Neural progenitor cell (in vitro differentiated cells): ENCODE measurements around the gene C20orf96.

Experiments used
- CTCF ChIP-seq: fragments of 200-600 bp; sonication (generic); IDR thresholded peaks from 2 replicates; pipeline ENCODE4 v1.5.1; 2017; ENCODE audit warnings: antibody characterized with exemption, mild to moderate bottlenecking
- EZH2 ChIP-seq: fragments of 200-600 bp; sonication (generic); IDR thresholded peaks from 2 replicates; pipeline ENCODE4 v1.6.1; 2017; ENCODE audit warnings: antibody characterized with exemption, mild to moderate bottlenecking, moderate library complexity

- TF ChIP-seq CTCF, result no peak
- TF ChIP-seq EZH2, result no peak
Measured at GRCh38 chr20:263701-264100, 26.8 kb downstream of the C20orf96 start.
